ENCODE measurements around the gene RIT2. TPM values are rescaled to one million over a fixed set of nuclear protein-coding genes. Genes with fewer than 3 reads are reported as not detected.

Gene RIT2
- total RNA-seq, 4 donors from 2014 or later, result not detected

- TF ChIP-seq, protein P1, sequence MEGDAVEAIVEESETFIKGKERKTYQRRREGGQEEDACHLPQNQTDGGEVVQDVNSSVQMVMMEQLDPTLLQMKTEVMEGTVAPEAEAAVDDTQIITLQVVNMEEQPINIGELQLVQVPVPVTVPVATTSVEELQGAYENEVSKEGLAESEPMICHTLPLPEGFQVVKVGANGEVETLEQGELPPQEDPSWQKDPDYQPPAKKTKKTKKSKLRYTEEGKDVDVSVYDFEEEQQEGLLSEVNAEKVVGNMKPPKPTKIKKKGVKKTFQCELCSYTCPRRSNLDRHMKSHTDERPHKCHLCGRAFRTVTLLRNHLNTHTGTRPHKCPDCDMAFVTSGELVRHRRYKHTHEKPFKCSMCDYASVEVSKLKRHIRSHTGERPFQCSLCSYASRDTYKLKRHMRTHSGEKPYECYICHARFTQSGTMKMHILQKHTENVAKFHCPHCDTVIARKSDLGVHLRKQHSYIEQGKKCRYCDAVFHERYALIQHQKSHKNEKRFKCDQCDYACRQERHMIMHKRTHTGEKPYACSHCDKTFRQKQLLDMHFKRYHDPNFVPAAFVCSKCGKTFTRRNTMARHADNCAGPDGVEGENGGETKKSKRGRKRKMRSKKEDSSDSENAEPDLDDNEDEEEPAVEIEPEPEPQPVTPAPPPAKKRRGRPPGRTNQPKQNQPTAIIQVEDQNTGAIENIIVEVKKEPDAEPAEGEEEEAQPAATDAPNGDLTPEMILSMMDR (IDR thresholded peaks at IDR 0.05), result no peak
- no peak for TF ChIP-seq POLR2A (IDR thresholded peaks at IDR 0.05)
Observed at GRCh38 chr18:42752916-42753315, 362.6 kb downstream of the RIT2 start.

DNA sequence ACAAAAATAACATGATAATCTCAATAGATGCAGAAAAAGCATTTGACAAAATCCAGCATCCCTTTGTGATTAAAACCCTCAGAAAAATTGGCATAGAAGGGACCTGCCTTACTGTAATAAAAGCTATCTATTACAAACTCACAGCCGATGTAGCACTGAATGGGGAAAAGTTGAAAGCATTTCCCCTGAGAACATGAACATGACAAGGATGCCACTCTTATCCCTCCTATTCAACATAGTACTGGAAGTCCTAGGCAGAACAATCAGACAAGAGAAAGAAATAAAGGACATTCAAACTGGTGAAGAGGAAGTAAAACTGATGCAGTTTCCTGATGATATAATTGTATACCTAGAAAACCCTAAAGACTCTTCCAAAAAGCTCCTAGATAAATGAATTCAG lies 368.7 kb downstream of the RIT2 start:
- no peak for TF ChIP-seq POLR2A (IDR thresholded peaks at IDR 0.05)
- TF ChIP-seq, protein P1 (IDR thresholded peaks at IDR 0.05), result no peak
- intact Hi-C loops (cut with DNase I; ENCODE audit: low total_unique reads), result no loop called here
- no peak for DNase-seq (ENCODE audit: low spot score in 2 of 2)
- WGBS, 2 donors, result 61 to 65% methylated on average over 1 of the region's 1 CpG
- H3K4me3 ChIP-seq (ENCODE audit: low read depth, poor library complexity, severe bottlenecking), result no peak overlapping the region

More at GRCh38 chr18:42752916-42753315, 362.6 kb downstream of the RIT2 start:
- intact Hi-C loops (cut with DNase I; ENCODE audit: low total_unique reads), result no loop called here
- no peak overlapping the region for H3K4me3 ChIP-seq (ENCODE audit: low read depth, poor library complexity, severe bottlenecking)
- no peak for DNase-seq (ENCODE audit: low spot score in 2 of 2)
- 76 to 80% methylated on average over 4 of the region's 4 CpGs for WGBS, 2 donors

GRCh38 chr18:42745931-42746330 lies 369.6 kb downstream of the RIT2 start:
- TF ChIP-seq POLR2A (IDR thresholded peaks at IDR 0.05), result no peak
- TF ChIP-seq, protein P1 (IDR thresholded peaks at IDR 0.05), result no peak
- intact Hi-C loops (cut with DNase I; ENCODE audit: low total_unique reads), result no loop called here
- H3K4me3 ChIP-seq (ENCODE audit: low read depth, poor library complexity, severe bottlenecking), result no peak overlapping the region
- DNase-seq (ENCODE audit: low spot score in 2 of 2), result no peak

DNA sequence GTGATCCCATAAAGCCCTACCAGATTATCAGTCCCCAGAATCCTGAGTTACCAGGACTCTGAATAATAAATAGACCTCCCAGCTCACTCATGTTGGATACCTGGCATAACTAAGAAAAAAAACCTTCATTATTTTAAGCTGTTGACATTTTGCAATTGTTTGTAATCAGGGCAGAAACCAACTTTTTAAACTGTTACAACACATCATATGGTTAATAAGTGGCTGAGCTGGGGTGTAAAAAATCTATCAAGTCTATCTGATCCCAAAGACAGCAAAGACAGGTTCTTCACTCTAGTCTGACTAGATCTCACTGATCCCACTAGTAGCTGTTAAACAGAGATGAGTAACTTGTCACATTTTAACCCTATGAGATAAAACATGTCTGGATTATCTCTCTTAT lies 370.3 kb downstream of the RIT2 start:
- intact Hi-C loops (cut with DNase I; ENCODE audit: low total_unique reads), result no loop called here
- H3K4me3 ChIP-seq (ENCODE audit: low read depth, poor library complexity, severe bottlenecking), result no peak overlapping the region
- DNase-seq (ENCODE audit: low spot score in 2 of 2), result no peak
- TF ChIP-seq, protein P1 (IDR thresholded peaks at IDR 0.05), result no peak
- no peak for TF ChIP-seq POLR2A (IDR thresholded peaks at IDR 0.05)

DNA sequence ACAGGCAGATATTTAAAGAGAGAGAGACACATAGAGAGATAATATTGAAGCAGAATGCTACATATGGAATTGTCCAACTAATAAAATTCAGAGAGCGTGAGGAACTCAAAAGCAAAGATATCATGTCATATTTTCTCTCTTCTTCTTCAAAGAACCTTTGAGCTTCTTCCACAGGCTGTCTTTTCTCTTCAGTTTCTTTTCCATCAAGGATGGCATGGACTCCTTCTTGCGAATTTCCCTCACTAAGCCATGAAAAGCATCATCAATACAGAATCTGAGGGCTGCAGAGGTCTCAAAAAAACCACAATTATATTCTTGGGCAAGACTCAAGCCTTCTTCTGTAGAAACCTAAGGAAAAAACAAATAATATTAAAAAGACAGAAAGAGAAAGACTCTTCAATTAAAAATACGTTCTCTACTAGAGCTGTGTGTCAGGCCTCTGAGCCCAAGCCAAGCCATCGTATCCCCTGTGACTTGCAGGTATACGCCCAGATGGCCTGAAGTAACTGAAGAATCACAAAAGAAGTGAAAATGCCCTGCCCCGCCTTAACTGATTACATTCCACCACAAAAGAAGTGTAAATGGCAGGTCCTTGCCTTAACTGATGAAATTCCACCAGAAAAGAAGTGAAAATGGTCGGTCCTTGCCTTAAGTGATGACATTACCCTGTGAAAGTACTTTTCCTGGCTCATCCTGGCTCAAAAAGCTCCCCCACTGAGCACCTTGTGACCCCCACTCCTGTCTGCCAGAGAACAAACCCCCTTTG lies 371.9 kb downstream of the RIT2 start:
- 64 to 70% methylated on average over 7 of the region's 7 CpGs for WGBS, 2 donors
- DNase-seq (ENCODE audit: low spot score in 2 of 2), result no peak
- intact Hi-C loops (cut with DNase I; ENCODE audit: low total_unique reads), result no loop called here
- no peak overlapping the region for H3K4me3 ChIP-seq (ENCODE audit: low read depth, poor library complexity, severe bottlenecking)
- no peak for TF ChIP-seq POLR2A (IDR thresholded peaks at IDR 0.05)
- TF ChIP-seq, protein P1 (IDR thresholded peaks at IDR 0.05), result no peak

- intact Hi-C loops (cut with DNase I; ENCODE audit: low total_unique reads), result no loop called here
- no peak overlapping the region for H3K4me3 ChIP-seq (ENCODE audit: low read depth, poor library complexity, severe bottlenecking)
- TF ChIP-seq POLR2A (IDR thresholded peaks at IDR 0.05), result no peak
- TF ChIP-seq, protein P1 (IDR thresholded peaks at IDR 0.05), result no peak
- DNase-seq (ENCODE audit: low spot score in 2 of 2), result no peak
Observed at GRCh38 chr18:42742969-42743368, 372.5 kb downstream of the RIT2 start.
